ENCODE measurements around the gene SHC2. TPM values are rescaled to one million over a fixed set of nuclear protein-coding genes. Genes with fewer than 3 reads are reported as not detected.
"Not testable (repeated sequence)": the region's sequence is repeated elsewhere in the genome, so short reads cannot be mapped to it uniquely, and the experiment has no call there.

The SHC2 gene
- total RNA-seq, 2 donors from 2014 or later, result 10.7 to 19.4 TPM

DNA sequence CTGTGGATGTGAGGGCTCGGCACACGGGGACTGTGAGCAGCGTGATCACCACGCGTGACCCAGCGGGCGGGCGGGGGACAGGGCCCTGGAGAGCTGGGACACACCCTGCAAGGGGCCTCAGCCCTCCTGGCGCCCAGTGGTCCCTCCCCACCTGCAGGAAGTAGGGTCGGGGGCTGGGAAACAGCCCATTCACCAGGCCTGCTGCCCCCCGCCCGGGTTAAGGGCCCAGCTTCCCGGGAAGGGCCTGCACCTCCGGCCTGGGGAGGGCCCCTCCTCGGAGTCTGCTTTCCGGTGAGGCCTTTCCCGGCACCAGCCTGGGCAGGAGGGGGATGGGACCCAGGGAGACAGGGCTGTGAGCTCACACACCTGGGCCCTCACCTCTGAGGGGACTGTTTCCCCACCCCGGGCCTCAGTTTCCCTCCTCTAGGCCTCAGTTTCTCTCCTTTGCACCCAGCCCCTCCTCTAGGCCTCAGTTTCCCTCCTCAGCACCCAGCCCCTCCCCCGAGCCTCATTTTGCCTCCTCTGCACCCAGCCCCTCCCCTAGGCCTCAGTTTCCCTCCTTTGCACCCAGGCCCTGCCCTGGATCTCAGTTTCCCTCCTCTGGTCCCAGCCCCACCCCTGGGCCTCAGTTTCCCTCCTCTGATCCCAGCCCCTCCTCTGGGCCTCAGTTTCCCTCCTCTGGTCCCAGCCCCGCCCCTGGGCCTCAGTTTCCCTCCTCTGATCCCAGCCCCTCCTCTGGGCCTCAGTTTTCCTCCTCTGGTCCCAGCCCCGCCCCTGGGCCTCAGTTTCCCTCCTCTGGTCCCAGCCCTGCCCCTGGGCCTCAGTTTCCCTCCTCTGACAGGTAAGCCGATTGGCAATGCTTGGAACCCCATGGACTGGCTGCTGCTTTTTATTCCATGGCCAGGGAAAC is 33.6 kb upstream of the SHC2 start:
- ATAC-seq, result no peak
- intact Hi-C loops (cut with DNase I), result no loop called here
- no peak for DNase-seq

DNA sequence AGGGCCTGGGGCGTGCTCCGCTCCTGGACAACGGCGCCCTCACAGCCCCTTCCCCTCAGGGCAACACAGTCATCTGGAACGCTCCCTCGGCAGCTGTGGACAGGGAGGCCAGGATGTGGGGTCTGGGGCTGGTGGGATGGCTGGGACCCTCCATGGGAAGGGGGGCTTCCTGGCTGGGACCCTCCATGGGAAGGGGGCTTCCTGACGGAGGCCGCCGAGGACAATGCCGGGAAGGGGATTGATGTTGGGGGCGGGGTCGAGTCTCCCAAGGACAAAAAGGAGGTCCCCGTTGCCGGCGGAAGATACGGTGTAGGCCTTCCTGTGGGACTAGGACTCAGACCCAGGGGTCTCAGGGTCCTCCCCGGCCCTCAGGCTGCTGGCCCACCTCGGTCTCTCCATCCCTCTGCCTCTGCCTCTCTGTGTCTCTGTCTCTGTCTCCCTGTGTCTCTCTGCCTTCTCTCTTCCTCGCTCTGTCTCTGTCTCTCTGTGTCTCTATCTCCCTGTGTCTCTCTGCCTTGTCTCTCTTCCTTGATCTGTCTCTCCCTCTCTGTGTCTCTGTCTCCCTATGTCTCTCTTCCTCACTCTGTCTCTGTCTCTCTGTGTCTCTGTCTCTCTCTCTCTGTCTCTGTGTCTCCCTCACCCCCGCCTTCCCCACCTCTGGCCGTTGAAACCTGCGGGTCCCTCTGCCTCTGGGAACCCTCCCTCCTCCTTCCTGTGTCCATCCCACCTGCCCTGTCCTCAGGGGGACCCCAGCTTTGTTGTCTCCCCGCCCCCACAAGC is 32.7 kb upstream of the SHC2 start:
- ATAC-seq (no peak), DNase-seq (no peak)
- intact Hi-C loops (cut with DNase I), result no loop called here

DNA sequence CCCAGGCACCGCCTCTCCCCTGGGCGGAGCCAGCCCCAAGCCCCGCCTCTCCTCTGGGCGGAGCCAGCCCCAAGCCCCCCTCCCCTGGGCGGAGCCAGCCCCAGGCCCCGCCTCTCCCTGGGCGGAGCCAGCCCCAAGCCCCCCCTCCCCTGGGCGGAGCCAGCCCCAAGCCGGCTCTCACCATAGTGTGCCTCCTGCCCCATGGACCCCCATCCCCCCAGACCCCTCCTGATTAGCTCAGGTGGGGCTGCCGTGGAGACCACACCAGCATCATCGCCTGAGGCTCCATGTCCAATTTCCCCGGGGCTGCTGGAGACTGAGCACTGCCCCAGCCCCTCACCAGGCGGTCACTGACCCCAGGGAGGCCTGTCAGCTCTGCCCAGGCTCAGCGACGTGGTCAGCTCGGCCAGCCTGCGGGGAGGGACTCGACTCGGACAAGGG is 31.3 kb upstream of the SHC2 start:
- intact Hi-C loops (cut with DNase I), result no loop called here
- DNase-seq (peak; percentile 21), ATAC-seq (no peak)

DNA sequence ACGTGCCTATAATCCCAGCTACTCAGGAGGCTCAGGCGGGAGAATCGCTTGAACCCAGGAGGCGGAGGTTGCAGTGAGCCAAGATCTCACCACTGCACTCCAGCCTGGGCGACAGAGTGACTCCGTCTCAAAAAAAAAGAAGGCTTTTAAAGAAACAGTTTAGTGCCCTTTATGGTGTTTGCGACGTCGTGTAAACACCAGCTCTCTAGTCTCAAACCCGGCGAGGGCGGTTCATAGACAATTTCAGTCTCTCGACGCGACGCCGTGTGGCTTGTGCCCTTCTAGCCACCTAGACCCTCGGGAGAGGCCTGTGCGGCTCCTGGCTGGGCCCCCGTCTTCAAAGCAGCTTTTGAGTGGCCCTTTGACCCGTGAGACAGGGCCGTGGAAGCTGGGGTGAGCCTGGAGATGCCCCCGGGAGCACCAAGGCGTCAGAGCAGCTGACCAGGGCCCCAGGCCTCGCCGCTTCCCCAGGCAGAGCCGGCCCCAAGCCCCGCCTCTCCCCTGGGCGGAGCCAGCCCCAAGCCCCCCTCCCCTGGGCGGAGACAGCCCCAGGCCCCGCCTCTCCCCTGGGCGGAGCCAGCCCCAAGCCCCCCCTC is 30.4 kb upstream of the SHC2 start:
- no peak for ATAC-seq
- intact Hi-C loops (cut with DNase I), result no loop called here
- peak; percentile 28 for DNase-seq

DNA sequence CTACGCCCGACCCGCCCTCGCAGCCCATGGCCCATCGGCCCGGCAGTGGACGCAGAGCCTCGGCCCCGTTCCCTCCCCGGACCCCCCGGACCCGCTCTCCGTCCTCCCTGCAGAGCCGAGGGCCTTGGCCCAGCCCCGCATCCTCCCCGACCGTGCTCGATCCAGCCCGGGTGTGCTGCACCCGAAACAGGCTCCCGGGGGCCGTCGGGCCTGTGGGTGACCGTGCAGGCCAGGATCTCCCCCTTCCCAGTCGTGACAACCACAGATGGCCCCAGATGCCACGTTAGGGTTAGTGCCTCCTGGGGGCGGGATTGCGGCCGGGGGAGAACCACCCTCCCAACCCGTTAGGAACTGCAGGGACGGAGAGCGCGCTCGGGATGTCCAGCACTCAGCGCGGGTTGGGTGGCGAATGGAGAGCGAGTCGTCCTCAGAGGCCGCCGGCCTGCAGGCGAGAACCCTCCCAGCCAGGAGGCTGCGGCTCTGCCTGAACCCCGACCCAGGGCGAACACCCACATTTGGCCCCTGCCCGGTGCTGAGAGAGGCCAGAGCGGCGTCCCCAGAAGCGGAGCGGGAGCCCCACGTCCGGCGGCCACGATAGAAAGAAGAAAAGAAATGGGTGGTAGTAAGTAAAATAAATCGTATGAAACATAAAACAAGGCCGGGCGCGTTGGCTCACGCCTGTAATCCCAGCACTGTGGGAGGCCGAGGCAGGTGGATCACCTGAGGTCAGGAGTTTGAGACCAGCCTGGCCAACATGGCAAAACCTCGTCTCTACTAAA is 28.8 kb upstream of the SHC2 start:
- ATAC-seq, result peak; percentile 51 to 53
- intact Hi-C loops (cut with DNase I), result no loop called here
- peak; percentile 57 for DNase-seq

GRCh38 chr19:488505-489417 is 27.9 kb upstream of the SHC2 start:
- intact Hi-C loops (cut with DNase I), result no loop called here
- DNase-seq (peak; percentile 98), ATAC-seq (peak; percentile 98)

DNA sequence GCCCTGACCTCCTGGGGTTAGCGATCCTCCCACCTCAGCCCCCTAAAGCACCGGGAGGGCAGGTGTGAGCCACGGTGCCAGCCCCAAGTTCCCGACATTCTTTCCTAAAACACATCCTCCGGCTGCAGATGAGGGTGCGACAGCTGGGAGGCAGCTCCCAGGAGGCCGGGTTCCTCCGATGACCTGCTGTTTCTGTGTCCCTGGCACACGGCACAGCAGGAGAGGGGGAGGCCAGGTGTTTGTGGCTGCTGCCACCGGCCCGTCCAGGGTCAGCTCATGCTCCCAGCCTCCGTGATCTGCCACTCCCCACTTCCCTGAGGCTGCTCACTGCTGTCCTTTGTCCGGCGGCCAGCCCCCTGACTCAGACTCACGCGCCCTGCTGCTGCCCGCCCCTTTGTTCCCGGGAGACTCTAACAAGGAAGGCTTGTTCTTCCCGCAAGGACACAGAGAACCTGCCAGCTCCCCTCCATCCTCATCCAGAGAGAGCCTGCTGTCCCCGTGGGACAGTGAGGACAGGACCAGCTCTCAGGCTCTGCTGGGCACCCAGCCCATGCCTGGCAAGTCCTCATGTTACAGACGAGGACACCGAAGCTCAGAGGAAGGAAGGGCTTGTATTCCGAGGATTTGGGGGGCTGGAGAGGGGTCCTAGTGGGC is 24.9 kb upstream of the SHC2 start:
- peak in 1 of 2 donors; percentile 1 for ATAC-seq
- DNase-seq, result no peak
- intact Hi-C loops (cut with DNase I), result no loop called here

DNA sequence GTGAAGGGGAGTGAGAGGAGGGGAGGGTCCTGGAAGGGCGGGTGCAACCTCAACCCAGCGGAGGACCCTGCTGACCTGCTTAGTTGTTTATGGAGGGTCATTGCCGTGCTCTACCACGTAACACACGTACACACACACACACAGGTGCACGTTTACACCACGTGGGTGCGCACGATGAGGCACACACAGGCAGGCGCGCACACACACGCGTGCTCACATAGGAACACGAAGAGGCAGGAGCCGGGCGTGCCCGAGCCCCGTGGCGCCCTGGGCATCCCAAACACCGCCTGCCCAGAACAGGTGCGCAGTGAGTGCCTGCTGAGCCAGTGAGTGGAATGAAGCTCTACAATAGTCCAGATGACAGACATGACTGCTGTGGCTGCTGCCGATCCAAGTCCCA is 24.2 kb upstream of the SHC2 start:
- ATAC-seq, result no peak

GRCh38 chr19:484494-484893 is 23.7 kb upstream of the SHC2 start:
- no peak for DNase-seq
- intact Hi-C loops (cut with DNase I), result no loop called here
- ATAC-seq, result no peak

More for the DNA sequence above, 24.2 kb upstream of the SHC2 start:
- no peak for DNase-seq
- intact Hi-C loops (cut with DNase I), result no loop called here

DNA sequence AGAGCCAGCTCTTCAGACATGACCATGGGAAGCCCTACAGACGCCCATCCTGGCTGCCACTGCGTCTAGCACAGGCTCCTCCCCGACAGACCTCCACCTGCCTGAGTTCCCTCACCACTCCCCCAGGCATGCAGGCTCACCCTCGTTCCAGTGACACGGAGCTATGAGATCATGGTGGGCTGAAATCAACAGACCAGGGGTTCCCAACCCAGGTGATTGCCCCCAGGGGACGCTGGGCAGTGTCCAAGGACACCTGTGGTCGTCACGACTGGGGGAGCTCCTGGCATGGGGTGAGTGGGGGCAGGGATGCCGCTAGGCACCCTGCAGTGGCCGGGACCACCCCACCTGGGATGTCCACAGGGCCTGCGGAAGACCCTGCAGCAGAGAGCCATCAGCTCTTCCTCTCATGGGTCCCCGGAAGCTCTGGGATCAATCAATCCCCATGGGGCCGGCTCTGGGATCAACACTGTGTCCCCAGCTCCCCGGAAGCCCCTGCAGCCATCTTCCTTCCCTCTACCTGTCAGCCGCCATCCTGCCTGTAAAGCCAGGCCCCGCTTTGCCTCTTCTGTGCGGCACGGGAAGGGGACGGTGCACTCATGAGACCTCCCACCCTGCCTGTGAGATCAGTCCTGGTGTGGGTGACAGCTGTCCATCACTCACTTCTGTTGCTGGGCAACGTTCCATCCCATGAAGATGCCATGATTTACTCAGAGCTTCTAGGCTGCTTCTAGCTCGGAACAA is 22.7 kb upstream of the SHC2 start:
- DNase-seq (peak; percentile 11), ATAC-seq (no peak)
- intact Hi-C loops (cut with DNase I), result no loop called here

DNA sequence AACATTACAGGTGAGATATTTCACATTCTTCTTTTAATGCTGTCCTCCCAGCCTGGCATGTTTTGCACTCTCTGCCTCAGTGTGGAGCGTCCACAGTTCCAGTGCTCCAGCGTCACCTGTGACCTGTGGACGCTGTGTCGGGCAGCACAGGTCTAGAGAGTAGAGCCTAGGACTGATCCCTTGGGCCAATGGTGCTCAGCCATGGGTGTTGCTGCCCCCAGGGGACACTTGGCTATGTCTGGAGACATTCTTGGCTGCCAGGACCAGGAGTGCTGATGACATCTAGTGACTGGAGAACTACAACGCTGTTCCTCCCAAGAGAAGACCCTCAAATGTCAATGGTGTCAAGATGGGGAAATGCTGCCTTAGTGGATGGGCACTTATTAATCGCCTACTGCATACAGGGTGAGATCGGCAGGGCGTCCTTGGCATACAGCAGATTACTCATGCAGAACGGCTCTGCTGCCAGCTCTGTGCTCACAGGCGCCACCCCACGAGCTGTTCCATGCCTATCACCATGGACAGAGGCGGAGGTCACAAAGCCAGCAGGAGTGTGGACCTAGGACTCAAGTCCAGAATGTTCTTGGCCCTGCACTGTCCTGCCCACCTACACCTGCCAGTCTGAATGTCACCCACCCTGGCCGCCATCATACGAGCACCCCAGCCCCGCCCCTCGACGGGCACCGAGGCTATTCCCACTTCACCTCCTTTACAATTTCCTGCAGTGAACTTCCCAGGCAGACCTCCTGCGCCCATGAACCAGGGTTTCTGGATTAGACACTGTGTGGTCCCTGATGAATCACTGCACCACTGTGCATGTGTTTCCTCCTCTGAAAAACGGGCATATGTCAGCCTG is 21.6 kb upstream of the SHC2 start:
- ATAC-seq (no peak), DNase-seq (peak; percentile 15)
- intact Hi-C loops (cut with DNase I), result no loop called here

- DNase-seq; intact Hi-C loops (cut with DNase I); ATAC-seq: not testable (repeated sequence)
These were observed 20.3 kb upstream of the SHC2 start for GRCh38 chr19:481100-481499.

- DNase-seq (peak; percentile 91), ATAC-seq (peak; percentile 89 to 95)
- intact Hi-C loops (cut with DNase I), result no loop called here
These were observed 19.4 kb upstream of the SHC2 start for GRCh38 chr19:480016-480855.

DNA sequence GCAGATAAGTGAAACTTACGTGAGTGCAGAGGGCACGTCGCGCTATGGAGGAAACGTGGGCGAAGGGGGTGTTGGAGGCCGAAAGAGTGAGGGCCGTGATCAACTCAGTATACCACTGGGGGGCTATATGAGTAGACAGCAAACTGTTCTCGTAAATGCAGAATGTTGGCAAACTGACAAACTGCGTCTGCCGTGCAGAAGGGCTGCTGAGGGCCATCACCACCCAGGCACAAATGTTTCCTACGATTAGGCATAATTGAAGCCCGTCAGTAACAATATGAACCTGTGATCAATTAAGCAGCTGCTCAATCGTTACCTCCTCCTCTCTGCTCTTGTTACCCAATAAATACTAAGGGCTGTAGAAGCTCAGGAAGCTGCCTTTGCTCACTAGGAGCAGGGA is 18.1 kb upstream of the SHC2 start:
- ATAC-seq, result no peak
- intact Hi-C loops (cut with DNase I), result no loop called here

DNA sequence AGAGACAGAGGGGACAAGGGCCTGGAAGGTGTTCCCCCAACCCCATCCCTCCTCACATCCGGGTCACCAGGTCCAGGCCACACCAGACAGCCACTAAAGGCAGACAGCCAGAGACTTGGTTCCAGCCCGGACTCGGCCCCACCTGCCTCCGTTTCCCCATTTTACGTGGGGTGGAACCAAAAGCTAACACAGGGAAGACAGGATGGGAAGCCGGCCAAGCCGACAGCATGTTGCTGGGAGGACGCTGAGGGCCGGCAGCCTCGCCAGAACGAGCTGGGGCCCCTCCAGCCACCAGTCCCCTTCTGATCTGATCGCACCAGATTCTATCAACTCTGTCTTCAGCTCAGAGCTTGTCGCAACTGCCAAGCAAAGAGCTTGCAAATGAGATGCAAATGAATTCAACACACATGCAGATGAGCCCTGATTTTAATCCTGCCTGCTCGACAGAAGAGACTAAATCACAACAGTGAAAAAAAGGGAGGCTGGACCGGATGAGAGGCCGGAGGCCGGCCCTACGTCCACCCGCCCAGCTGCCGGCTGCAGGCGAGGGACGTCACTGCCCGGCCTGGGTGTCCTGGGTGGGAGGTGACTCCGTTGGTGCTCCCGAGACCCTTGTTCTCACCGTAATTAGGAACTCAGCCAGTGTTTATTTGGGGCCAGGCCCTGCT is 17.5 kb upstream of the SHC2 start:
- ATAC-seq, result no peak
- intact Hi-C loops (cut with DNase I), result no loop called here
- peak; percentile 14 for DNase-seq

More for the DNA sequence above, 18.1 kb upstream of the SHC2 start:
- DNase-seq, result no peak
